ENCODE results near the gene JPT1.
"Not testable (repeated sequence)": the region's sequence is repeated elsewhere in the genome, so short reads cannot be mapped to it uniquely, and the experiment has no call there.

JPT1 gene

DNA sequence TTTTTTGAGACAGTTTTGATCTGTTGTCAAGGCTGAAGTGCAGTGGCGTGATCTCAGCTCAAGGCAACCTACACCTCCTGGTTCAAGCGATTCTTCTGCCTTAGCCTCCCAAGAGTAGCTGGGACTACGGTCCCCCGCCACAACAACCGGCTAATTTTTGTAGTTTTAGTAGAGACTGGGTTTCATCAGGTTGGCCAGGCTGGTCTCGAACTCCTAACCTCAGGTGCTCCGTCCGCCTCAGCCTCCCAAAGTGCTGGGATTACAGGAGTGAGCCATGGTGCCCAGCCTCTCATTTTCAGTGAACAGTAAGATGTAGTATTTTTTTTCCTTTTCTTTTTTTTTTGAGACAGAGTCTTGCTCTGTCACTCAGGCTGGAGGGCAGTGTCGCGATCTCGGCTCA, 20.7 kb upstream of the JPT1 start:
- in situ Hi-C loops (cut with HindIII; ENCODE audit: low sequenced_read_pairs) = no loop called here
- H3K4me3 ChIP-seq (ENCODE audit: low read depth, low read length) = no peak overlapping the region
- DNase-seq (ENCODE audit: low read depth, low spot score) = no peak
- TF ChIP-seq, protein P1, sequence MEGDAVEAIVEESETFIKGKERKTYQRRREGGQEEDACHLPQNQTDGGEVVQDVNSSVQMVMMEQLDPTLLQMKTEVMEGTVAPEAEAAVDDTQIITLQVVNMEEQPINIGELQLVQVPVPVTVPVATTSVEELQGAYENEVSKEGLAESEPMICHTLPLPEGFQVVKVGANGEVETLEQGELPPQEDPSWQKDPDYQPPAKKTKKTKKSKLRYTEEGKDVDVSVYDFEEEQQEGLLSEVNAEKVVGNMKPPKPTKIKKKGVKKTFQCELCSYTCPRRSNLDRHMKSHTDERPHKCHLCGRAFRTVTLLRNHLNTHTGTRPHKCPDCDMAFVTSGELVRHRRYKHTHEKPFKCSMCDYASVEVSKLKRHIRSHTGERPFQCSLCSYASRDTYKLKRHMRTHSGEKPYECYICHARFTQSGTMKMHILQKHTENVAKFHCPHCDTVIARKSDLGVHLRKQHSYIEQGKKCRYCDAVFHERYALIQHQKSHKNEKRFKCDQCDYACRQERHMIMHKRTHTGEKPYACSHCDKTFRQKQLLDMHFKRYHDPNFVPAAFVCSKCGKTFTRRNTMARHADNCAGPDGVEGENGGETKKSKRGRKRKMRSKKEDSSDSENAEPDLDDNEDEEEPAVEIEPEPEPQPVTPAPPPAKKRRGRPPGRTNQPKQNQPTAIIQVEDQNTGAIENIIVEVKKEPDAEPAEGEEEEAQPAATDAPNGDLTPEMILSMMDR (IDR thresholded peaks at IDR 0.05; ENCODE audit: low read depth, low read length) = no peak

DNA sequence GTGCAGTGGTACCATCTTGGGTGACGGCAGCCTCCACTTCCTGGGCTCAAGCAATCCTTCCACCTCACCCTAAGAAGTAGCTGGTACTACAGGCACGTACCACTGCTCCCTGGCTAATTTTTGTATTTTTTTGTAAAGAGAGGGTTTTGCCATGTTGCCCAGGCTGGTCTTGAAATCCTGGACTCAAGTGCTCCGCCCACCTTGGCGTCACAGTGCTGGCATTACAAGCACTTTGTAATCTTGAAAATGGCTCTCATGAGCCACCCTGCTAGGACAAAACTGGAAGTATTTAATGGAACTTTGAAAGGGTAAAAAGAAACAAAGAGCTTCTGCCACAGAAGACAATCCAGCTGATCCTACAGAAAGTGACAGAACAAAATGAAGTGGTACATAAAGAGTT, 19.2 kb upstream of the JPT1 start:
- no peak overlapping the region for H3K4me3 ChIP-seq (ENCODE audit: low read depth, low read length)
- in situ Hi-C loops (cut with HindIII; ENCODE audit: low sequenced_read_pairs) = no loop called here
- TF ChIP-seq, protein P1 (IDR thresholded peaks at IDR 0.05; ENCODE audit: low read depth, low read length) = no peak
- no peak for DNase-seq (ENCODE audit: low read depth, low spot score)

DNA sequence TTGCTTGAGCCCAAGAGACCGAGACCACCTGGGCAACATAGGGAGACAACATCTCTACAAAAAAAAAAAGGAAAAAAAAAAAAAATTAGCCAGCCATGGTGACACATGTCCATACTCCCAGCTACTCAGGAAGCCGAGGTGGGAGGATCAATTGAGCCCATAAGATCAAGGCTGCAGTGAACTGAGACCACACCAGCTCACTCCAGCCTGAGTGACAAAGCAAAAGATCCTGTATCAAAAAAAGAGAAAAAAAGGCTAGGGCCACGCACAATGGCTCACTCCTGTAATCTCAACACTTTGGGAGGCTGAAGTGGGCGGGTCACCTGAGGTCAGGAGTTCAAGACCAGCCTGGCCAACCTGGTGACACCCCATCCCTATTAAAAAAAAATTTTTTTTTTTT, 14.7 kb upstream of the JPT1 start:
- no peak for DNase-seq (ENCODE audit: low read depth, low spot score)
- H3K4me3 ChIP-seq (ENCODE audit: low read depth, low read length) = no peak overlapping the region
- TF ChIP-seq, protein P1 (IDR thresholded peaks at IDR 0.05; ENCODE audit: low read depth, low read length) = no peak
- in situ Hi-C loops (cut with HindIII; ENCODE audit: low sequenced_read_pairs) = no loop called here

DNA sequence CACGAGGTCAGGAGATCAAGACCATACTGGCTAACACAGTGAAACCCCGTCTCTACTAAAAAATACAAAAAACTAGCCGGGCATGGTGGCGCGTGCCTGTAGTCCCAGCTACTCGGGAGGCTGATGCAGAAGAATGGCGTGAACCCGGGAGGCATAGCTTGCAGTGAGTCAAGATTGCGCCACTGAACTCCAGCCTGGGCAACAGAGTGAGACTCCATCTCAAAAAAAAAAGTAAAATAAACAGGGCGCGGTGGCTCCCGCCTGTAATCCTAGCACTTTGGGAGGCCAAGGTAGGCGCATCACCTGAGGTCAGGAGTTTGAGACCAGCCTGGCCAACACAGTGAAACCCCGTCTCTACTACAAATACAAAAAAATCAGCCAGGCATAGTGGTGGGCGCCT, 10.3 kb upstream of the JPT1 start:
- DNase-seq (ENCODE audit: low read depth, low spot score); H3K4me3 ChIP-seq (ENCODE audit: low read depth, low read length); in situ Hi-C loops (cut with HindIII; ENCODE audit: low sequenced_read_pairs): not testable (repeated sequence)

DNA sequence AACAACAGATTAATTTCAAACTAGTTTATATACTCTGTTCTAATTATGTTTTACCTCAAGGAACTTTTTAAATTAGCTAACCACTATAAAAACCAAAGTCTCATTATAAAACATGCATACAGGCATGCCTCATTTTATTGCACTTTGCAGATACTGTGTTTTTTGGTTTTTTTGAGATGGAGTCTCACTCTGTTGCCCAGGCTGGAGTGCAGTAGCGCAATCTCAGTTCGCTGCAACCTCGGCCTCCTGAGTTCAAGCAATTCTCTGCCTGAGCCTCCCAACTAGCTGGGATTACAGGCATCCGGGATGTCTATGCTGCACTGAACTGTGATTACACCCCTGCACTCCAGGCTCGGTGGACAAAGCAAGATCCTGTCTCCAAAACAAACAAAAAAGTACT, 8.8 kb upstream of the JPT1 start:
- H3K4me3 ChIP-seq (ENCODE audit: low read depth, low read length) = no peak overlapping the region
- TF ChIP-seq, protein P1 (IDR thresholded peaks at IDR 0.05; ENCODE audit: low read depth, low read length) = no peak
- in situ Hi-C loops (cut with HindIII; ENCODE audit: low sequenced_read_pairs) = no loop called here

DNA sequence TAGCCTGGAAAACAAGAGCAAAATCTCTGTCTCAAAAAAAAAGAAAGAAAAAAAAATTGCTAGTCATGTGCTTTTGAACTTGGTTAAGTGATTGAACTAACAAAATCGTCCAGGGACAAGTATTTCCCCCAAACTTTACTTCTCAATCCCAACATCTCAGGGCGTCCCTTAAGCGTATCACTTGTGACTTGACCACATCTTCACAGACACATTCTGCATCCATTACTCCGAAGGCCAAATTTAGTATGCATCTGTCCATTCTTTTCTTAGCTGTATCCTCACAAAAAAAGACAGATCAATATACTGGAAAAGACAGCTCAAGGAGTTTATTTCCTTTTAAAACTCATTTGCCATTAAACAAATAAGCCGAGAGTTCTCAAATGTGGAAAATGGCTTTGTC, 5.9 kb upstream of the JPT1 start:
- no peak for DNase-seq (ENCODE audit: low read depth, low spot score)
- TF ChIP-seq, protein P1 (IDR thresholded peaks at IDR 0.05; ENCODE audit: low read depth, low read length) = no peak
- H3K4me3 ChIP-seq (ENCODE audit: low read depth, low read length) = no peak overlapping the region
- in situ Hi-C loops (cut with HindIII; ENCODE audit: low sequenced_read_pairs) = no loop called here

More for the DNA sequence above, 8.8 kb upstream of the JPT1 start:
- DNase-seq (ENCODE audit: low read depth, low spot score) = no peak

DNA sequence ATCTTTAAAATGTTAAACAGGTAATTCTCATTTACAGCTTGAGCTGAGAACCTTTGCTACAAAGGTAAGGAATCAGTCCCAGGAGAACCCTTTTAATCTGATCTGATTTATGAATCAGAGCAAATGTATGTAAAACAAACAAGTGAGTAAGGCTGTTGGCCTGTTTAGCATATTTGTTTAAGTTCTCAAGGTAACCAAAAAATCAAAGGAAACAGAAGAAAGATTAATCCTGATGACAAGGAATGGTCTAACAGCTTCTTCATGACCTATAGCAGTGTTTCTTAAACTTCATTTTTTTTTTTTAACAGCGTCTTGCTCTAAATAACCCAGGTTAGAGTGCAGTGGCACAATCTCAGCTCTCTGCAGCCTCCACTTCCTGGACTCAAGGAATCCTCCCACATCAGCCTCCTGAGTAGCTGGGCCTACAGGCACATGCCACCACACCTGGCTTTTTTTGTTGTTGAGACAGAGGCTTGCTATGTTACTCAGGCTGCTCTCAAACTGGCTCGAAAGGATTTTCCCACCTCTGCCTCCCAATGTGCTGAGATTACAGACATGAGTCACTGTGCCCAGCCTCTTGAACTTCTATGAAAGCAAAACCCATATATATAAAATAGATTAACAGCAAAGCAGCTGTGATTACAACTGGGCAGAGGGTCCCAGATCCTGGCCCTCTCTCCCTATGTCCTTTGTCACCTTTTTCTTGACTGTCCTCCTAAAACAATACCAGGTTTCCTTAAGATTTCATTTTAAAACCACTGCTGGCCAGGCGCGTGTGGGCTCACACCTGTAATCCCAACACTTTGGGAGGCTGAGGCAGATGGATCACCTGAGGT, 5.1 kb upstream of the JPT1 start:
- DNase-seq (ENCODE audit: low read depth, low spot score) = peak; percentile 64
- no peak overlapping the region for H3K4me3 ChIP-seq (ENCODE audit: low read depth, low read length)
- in situ Hi-C loops (cut with HindIII; ENCODE audit: low sequenced_read_pairs) = no loop called here
- TF ChIP-seq, protein P1 (IDR thresholded peaks at IDR 0.05; ENCODE audit: low read depth, low read length) = no peak

DNA sequence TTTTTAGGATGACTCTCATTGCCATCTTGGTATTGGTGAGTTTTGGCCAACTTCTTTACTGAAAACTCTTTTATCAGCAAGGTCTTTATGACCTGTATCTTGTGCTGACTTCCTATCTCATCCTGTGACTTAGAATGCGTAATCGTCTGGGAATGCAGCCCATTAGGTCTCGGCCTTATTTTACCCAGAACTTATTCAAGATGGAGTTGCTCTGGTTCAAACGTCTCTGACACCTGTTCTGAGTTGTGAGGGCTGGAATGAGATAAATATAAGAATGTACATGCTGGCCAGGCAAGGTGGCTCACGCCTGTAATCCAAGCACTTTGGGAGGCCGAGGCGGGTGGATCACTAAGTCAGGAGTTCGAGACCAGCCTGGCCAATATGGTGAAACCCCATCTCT, 4.2 kb upstream of the JPT1 start:
- in situ Hi-C loops (cut with HindIII; ENCODE audit: low sequenced_read_pairs); H3K4me3 ChIP-seq (ENCODE audit: low read depth, low read length); DNase-seq (ENCODE audit: low read depth, low spot score): not testable (repeated sequence)
